ENCODE measurements around the gene ATP8B2.
"Not testable (repeated sequence)": the region's sequence is repeated elsewhere in the genome, so short reads cannot be mapped to it uniquely, and the experiment has no call there.

DNA sequence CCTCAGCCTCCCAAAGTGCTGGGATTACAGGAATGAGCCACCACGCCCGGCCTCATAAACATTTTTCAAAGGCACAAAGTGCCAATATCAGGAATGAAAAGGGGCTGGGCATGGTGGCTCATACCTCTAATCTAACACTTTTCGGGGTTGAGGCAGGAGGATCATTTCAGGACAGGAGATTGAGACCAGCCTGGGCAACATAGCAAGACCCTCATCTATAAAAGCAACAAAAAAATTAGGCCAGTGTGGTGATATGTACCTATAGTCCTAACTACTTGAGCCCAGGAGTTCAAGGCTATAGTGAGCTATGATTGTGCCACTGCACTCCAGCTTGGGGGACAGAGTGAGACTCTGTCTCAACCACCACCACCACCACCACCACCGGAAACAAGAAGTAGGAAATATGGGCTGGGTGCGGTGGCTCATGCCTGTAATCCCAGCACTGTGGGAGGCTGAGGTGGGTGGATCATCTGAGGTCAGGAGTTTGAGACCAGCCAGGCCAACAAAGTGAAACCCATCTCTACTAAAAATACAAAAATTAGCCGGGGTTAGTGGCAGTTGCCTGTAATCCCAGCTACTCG, 48.5 kb downstream of the ATP8B2 start:
- TF ChIP-seq, protein P1, sequence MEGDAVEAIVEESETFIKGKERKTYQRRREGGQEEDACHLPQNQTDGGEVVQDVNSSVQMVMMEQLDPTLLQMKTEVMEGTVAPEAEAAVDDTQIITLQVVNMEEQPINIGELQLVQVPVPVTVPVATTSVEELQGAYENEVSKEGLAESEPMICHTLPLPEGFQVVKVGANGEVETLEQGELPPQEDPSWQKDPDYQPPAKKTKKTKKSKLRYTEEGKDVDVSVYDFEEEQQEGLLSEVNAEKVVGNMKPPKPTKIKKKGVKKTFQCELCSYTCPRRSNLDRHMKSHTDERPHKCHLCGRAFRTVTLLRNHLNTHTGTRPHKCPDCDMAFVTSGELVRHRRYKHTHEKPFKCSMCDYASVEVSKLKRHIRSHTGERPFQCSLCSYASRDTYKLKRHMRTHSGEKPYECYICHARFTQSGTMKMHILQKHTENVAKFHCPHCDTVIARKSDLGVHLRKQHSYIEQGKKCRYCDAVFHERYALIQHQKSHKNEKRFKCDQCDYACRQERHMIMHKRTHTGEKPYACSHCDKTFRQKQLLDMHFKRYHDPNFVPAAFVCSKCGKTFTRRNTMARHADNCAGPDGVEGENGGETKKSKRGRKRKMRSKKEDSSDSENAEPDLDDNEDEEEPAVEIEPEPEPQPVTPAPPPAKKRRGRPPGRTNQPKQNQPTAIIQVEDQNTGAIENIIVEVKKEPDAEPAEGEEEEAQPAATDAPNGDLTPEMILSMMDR (IDR thresholded peaks at IDR 0.05; ENCODE audit: insufficient read depth, low read depth, low read length), result not testable (repeated sequence)
- not testable (repeated sequence) for TF ChIP-seq EZH2 (IDR thresholded peaks at IDR 0.05; ENCODE audit: insufficient read depth, low read length)

Measured in astrocyte (in vitro differentiated cells and primary cell).